IPS DF 6.9 (cell line): ENCODE measurements around the gene VPS35L.

ENCODE experiments used
- DNase-seq: peaks from one replicate; pipeline ENCODE4 v3.0.0-alpha.2; 2013; ENCODE audit warnings: low read depth, low spot score
- H3K27ac ChIP-seq: one replicate; pipeline ENCODE4 v1.5.1; 2013; ENCODE audit warnings: low read length, control low read depth
- H3K27me3 ChIP-seq: 2 replicates; pipeline ENCODE4 v1.6.1; 2013; ENCODE audit warnings: mild to moderate bottlenecking, low read length; ENCODE audit not compliant: control insufficient read depth, insufficient read depth
- H3K36me3 ChIP-seq: 2 replicates; pipeline ENCODE4 v1.6.1; 2013; ENCODE audit warnings: low read length; ENCODE audit not compliant: control insufficient read depth, insufficient read depth
- H3K4me1 ChIP-seq: 2 replicates; pipeline ENCODE4 v1.6.1; 2013; ENCODE audit warnings: low read length; ENCODE audit not compliant: control insufficient read depth, insufficient read depth
- H3K4me3 ChIP-seq: 2 replicates; pipeline ENCODE4 v1.5.1; 2013; ENCODE audit warnings: mild to moderate bottlenecking, low read length
- H3K9me3 ChIP-seq: 2 replicates; pipeline ENCODE4 v1.6.1; 2013; ENCODE audit warnings: low read length, inconsistent platforms; ENCODE audit not compliant: control insufficient read depth, insufficient read depth
- WGBS: extraction: QIAGEN DNeasy Blood & Tissue Kit; methylation state at CpG from one replicate; pipeline ENCODE4 v1.1.7; 2013; ENCODE audit warnings: mixed read lengths, missing lambda C conversion rate; ENCODE audit not compliant: insufficient read length, insufficient coverage; 5-methylcytosine and 5-hydroxymethylcytosine counted together

VPS35L gene

GRCh38 chr16:19688396-19689024 is 133.0 kb downstream of the VPS35L start:
- no peaks in the 10 kb centered on the region for H3K4me1 ChIP-seq
- 0 out of 2 replicates have a peak, but pooled peaks cover 2% of the 10 kb centered on the region for H3K36me3 ChIP-seq
- H3K27ac ChIP-seq = no peak overlapping the region
- DNase-seq = no peak
- H3K27me3 ChIP-seq = no peaks in the 10 kb centered on the region
- WGBS = no CpG with 5 or more reads among the region's 18 CpGs
- no peak overlapping the region for H3K4me3 ChIP-seq
- no peaks in the 10 kb centered on the region for H3K9me3 ChIP-seq

- DNase-seq = no peak
Measured at GRCh38 chr16:19689342-19689741, 133.8 kb downstream of the VPS35L start.

GRCh38 chr16:19690196-19690595 is 134.7 kb downstream of the VPS35L start:
- Histone ChIP-seq H3K36me3 (0 out of 2 replicates have a peak, but pooled peaks cover 2% of the 10 kb centered on the region), H3K9me3 (no peaks in the 10 kb centered on the region), H3K27me3 (no peaks in the 10 kb centered on the region), H3K4me3 (no peak overlapping the region), H3K4me1 (no peaks in the 10 kb centered on the region), H3K27ac (no peak overlapping the region)
- no peak for DNase-seq
- WGBS = no CpG with 5 or more reads among the region's 4 CpGs

More at GRCh38 chr16:19689342-19689741, 133.8 kb downstream of the VPS35L start:
- Histone ChIP-seq H3K27ac (no peak overlapping the region), H3K4me1 (no peaks in the 10 kb centered on the region), H3K4me3 (no peak overlapping the region), H3K36me3 (0 out of 2 replicates have a peak, but pooled peaks cover 2% of the 10 kb centered on the region), H3K27me3 (no peaks in the 10 kb centered on the region), H3K9me3 (no peaks in the 10 kb centered on the region)
- WGBS = no CpG with 5 or more reads among the region's 5 CpGs

- H3K4me1 ChIP-seq = no peaks in the 10 kb centered on the region
- H3K27ac ChIP-seq = no peak overlapping the region
- DNase-seq = no peak
- H3K9me3 ChIP-seq = no peaks in the 10 kb centered on the region
- 0 out of 2 replicates have a peak, but pooled peaks cover 2% of the 10 kb centered on the region for H3K36me3 ChIP-seq
- no peaks in the 10 kb centered on the region for H3K27me3 ChIP-seq
- H3K4me3 ChIP-seq = no peak overlapping the region
- no CpG with 5 or more reads among the region's 14 CpGs for WGBS
Measured at GRCh38 chr16:19691161-19691711, 135.7 kb downstream of the VPS35L start.

- Histone ChIP-seq H3K4me3 (no peak overlapping the region), H3K36me3 (peaks cover 5% of the 10 kb centered on the region; the same call in 1 of the 2 replicates), H3K27me3 (no peaks in the 10 kb centered on the region), H3K27ac (no peak overlapping the region), H3K4me1 (no peaks in the 10 kb centered on the region), H3K9me3 (no peaks in the 10 kb centered on the region)
- DNase-seq = no peak
- no CpG with 5 or more reads among the region's 8 CpGs for WGBS
Measured at GRCh38 chr16:19694989-19695388, 139.5 kb downstream of the VPS35L start.

GRCh38 chr16:19696328-19696727 is 140.8 kb downstream of the VPS35L start:
- Histone ChIP-seq H3K4me1 (no peaks in the 10 kb centered on the region), H3K27me3 (no peaks in the 10 kb centered on the region), H3K9me3 (no peaks in the 10 kb centered on the region), H3K4me3 (no peak overlapping the region), H3K36me3 (peaks cover 5% of the 10 kb centered on the region; the same call in 1 of the 2 replicates), H3K27ac (no peak overlapping the region)
- DNase-seq = no peak
- WGBS = no CpG with 5 or more reads among the region's 10 CpGs

- H3K4me3 ChIP-seq = no peak overlapping the region
Measured at GRCh38 chr16:19696961-19697360, 141.5 kb downstream of the VPS35L start.

GRCh38 chr16:19697756-19698318 is 142.3 kb downstream of the VPS35L start:
- no peak for DNase-seq
- no peak overlapping the region for H3K4me3 ChIP-seq
- no CpG with 5 or more reads among the region's 8 CpGs for WGBS
- no peaks in the 10 kb centered on the region for H3K27me3 ChIP-seq
- H3K27ac ChIP-seq = no peak overlapping the region
- H3K36me3 ChIP-seq = peaks cover 12% of the 10 kb centered on the region; the same call in 1 of the 2 replicates
- H3K9me3 ChIP-seq = no peaks in the 10 kb centered on the region
- H3K4me1 ChIP-seq = no peaks in the 10 kb centered on the region

More at GRCh38 chr16:19696961-19697360, 141.5 kb downstream of the VPS35L start:
- no peaks in the 10 kb centered on the region for H3K27me3 ChIP-seq
- no peak overlapping the region for H3K27ac ChIP-seq
- H3K4me1 ChIP-seq = no peaks in the 10 kb centered on the region
- peaks cover 5% of the 10 kb centered on the region; the same call in 1 of the 2 replicates for H3K36me3 ChIP-seq
- no CpG with 5 or more reads among the region's 15 CpGs for WGBS
- no peaks in the 10 kb centered on the region for H3K9me3 ChIP-seq
- DNase-seq = no peak

GRCh38 chr16:19698480-19699465 is 143.3 kb downstream of the VPS35L start:
- no peaks in the 10 kb centered on the region for H3K27me3 ChIP-seq
- no peaks in the 10 kb centered on the region for H3K4me1 ChIP-seq
- H3K27ac ChIP-seq = no peak overlapping the region
- DNase-seq = no peak
- no CpG with 5 or more reads among the region's 19 CpGs for WGBS
- H3K9me3 ChIP-seq = no peaks in the 10 kb centered on the region
- H3K36me3 ChIP-seq = peaks cover 19% of the 10 kb centered on the region; the same call in 1 of the 2 replicates
- no peak overlapping the region for H3K4me3 ChIP-seq

GRCh38 chr16:19699472-19699871 is 144.0 kb downstream of the VPS35L start:
- H3K4me1 ChIP-seq = no peaks in the 10 kb centered on the region
- no peak overlapping the region; the same call in 1 of the 2 replicates for H3K4me3 ChIP-seq
- no peak overlapping the region for H3K27ac ChIP-seq
- peaks cover 20% of the 10 kb centered on the region for H3K36me3 ChIP-seq
- no peaks in the 10 kb centered on the region for H3K9me3 ChIP-seq
- WGBS = no CpG with 5 or more reads among the region's 8 CpGs
- DNase-seq = no peak
- no peaks in the 10 kb centered on the region for H3K27me3 ChIP-seq
